GM18870 (cell line): ENCODE results near the gene IFI27.

ENCODE experiments used
- ATAC-seq: cut with Tn5 transposase; IDR thresholded peaks from one replicate; pipeline ENCODE4 v1.9.1; 2021; ENCODE audit warnings: moderate library complexity; ENCODE audit not compliant: unreplicated experiment

Gene IFI27

DNA sequence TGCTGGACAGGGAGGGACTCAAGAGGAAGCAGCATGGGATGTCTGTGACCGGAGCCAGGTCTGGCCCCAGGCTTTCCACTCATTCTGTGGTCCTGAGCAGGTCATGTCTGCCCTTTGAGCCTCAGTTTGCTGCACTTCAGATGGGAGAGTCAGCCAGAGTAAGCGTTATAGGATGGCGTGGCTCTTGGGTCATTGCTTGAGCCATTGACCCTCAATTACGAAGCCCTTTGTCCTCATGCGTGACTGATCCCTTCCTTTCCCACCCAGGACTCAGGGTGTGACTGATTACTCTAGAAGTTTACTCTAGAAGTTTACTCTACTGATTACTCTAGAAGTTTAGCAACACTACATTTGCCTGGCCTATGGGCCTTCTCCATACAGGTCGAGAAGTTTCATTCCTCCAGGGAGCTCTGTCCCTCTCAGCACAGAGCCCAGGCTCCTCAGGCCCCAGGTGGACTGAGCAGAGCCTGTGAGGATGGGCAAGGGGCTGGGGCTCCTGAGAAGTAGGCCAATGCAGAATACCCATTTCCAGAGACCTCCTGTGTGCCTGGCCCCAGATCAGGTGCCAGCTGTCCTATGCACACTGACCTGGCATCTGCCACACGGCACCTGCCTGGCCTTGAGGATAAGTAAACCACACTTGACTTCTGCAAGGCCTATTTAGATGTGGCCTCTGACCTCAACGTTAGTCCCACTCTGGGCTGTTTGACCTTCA, 7.6 kb upstream of the IFI27 start:
- no peak for ATAC-seq

DNA sequence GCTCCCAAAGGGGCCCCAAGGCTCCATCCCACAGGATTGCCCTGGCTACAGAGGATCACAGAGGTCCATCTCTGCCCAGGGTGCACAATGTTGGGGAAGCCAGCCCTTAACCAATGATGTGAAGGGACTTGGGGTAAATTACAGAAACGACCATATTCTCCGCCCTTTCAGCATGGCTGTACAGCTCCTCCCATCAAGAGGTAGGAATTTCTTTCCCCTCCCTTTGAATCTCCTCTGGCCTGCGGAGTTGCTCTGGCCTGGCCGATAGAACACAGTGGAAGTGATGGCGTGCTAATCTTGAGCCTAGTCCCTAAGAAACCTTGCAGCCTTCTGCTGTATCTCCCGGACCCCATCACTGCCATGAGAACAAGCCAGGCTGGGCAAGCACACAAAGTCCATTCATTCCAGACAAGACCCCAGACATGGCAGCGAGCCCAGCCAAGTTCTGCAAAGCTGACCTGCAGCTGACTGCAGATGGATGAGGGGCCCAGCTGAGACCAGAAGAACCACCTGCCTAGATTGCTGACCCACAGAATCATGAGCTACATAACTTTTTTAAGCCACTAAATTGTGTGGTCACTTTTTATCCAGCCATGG, 6.9 kb upstream of the IFI27 start:
- ATAC-seq = no peak

DNA sequence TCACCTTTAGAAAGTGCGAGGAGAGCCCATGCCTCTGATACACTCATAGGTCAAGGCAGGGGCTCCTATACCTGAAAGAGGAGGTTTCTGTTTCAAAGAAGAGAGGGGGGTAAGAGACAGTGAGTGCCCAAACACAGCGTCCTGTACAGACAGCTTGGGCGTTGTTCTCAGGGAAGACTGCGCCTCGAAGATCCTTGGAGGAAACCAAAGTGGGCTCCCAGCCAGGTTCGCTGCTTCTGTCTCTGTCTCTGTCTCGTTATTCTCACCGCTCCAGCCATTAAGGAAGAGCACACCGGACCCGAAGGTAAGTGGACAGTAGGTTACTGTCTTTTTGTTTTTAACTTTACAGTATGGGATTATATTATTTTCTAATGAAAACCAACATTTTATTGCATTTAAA, 5.8 kb upstream of the IFI27 start:
- ATAC-seq = no peak

DNA sequence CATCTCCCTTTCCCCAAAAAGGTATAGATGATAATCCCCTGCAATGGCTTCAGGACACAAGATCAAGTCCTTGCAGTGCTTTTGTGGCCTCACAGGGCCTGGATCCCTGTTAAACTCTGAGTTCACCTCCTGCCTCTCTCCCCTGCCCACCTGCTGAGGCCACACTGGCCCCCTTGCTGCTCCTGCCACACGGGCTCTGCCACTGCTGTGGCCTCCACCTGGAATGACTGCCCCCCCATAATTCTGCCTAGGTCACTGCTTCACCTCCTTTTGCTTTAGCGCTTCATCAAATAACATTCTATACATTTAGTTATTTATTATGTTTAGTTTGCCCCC, 653 bp upstream of the IFI27 start:
- no peak for ATAC-seq

DNA sequence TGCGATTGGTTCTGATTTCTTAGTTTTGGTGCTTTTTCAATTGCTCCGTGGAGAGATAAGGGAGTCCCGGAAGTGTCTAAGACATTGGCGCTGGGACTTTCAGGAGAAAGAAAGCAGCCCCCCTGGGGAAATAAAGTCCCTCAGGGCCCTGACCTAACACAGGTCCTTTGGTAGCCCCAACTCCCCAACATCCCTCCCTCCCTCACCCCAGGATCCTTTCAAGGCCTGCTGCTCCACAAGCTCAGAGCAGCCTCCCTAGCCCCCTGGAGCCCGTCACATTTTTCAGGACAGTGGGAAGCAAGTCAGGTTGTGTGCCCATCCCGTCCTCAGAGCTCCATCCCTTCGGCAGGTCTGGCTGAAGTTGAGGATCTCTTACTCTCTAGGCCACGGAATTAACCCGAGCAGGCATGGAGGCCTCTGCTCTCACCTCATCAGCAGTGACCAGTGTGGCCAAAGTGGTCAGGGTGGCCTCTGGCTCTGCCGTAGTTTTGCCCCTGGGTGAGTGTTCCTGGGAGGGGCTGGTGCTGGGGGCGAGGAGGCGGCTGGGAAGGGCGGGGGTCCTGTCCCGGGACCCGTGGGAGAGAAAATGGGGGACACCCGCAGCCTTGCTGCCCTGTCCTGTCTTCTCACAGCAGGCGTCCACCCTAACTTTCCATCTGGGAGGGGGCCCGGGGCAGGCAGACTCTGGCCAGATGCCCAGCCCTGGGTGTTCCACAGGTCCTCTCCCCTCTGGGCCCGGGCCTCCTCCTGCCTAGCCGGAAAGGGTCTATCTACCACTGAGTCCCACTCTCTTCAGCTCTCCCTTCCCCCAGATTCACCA, 950 bp downstream of the IFI27 start:
- ATAC-seq = no peak

DNA sequence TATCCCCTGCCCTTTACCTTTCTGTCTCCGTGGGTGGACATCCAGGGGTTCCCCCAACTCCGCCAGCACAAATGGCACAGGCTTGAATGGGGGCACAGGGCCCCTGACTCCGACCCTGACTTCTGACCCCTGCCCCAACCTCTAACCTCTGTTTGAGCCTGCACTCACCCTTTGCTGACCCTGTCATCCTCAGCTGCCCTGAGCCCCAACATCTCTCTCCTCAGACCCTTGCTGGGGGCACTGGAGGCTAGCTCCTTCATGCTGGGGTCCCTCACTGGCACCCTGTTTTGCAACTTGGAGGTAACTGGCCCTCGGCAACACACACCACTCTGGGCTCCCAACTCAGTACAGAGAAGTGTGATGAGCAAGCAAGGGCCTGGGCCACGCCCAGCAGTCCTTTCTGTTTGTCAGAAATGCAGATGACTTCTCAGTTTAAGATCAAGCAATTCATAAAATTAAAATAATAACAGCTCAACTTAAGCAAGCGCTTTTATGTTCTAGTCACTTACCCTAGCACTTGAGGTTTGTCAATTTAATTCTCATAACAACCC, 2.1 kb downstream of the IFI27 start:
- ATAC-seq = no peak

DNA sequence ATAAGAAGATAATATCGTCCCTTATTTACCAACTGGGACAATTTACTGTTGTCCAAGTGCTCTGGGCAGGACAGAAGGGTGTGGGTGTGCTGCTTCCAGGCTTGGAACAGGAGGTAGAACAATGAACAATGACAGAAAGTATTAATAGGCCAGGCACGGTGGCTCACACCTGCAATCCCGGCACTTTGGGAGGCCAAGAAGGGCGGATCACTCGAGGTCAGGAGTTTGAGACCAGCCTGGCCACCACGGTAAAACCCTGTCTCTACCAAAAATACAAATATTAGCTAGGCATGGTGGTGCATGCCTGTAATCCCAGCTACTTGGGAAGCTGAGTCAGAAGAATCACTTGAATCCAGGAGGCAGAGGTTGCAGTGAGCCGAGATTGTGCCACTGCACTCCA, 2.5 kb downstream of the IFI27 start:
- no peak for ATAC-seq

DNA sequence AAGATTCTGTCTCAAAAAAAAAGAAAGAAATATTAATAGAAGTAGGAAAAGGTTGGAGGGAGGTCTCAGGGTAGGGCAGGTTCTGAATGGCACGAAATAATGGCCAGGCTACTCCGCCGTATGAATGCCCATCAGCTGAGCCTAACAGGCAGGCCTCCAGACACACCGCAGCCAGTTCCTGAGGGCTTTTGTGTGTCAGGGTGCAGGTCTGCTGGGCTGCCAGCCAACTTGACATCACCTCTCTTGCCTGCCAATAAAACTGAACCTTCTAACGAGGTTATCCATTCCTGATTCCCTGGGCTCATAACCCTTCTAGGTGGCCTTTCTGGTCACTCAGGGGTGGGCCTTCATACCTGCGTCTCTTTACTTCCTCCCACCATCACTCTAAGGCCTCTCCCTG, 3.0 kb downstream of the IFI27 start:
- ATAC-seq = no peak

DNA sequence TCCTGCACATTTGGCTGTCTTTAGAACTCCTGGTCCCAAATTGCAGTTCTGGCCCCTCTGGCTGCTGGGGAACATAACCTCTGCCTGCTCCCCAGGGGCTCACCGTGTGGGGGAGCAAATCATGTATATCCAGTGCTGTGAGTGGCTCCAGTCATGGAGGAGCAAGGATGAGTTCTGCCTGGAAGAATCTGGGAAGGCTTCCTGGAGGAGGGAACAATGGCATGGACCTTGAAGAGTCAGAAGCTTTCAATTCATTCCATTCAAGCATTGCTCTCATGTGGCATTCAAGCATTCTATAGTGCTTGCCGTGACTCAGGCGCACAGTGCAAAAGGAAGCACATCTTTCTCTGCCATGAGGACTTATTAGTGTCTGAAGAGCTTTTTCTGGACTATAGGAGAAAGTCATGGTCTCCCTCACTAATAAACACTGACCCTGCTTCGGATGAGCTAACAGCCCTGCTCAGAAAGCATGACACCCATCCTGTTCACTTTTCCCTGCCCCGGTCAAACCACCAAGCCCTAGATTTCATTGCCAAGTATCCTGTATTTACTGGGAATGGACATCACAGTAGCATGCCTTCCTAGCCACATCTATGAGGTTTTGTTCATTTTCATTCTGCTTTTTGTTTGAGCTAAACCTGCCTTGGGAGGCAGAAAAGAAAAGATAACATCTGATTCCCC, 3.5 kb downstream of the IFI27 start:
- ATAC-seq = no peak

DNA sequence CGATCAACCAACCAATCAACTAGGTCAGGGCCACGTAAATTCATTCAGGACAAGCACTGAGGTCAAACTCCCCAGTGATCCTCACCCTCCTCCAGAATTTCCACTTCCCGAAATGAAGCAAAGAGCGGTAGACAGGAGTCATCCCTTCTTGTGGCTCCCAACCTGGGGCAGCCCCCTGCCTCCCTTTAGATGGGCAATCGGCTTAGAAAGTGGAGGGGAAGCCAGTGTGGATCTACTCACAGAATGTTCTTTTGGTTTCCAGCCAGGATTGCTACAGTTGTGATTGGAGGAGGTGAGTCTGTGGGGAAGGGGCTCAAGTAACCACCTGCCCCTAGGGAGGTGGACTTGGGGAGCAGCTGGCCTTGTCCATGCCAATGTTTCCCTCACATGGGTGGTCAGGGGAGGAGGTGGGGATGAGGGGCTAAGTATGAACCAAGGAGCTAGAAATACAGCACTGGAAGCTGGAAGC, 4.1 kb downstream of the IFI27 start:
- no peak for ATAC-seq

DNA sequence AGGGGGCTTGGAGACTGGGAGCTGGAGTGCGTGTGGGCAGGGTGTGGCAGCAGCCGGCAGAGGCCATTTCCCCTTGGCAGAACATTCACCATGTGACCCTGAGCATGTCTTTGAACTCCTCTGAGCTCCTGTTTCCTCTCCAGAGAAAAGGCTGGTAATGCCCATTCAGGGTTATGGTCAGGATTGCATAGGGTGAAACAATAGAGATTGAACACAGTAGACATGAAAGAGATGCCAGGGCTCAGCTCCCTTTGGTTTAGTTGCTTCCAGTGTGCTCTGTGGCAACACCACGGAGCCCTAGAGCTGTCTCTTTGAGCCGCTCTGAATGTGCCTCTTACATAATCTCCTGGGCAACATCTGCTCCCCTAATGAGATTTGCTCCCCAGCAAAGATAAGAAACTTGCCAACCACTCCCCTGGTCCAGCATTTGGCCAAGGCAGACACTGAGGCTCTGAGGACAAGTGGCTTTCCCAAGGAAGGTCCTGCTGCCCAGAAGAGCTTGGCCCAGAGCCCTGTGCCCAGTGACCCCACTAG, 4.6 kb downstream of the IFI27 start:
- ATAC-seq = no peak

DNA sequence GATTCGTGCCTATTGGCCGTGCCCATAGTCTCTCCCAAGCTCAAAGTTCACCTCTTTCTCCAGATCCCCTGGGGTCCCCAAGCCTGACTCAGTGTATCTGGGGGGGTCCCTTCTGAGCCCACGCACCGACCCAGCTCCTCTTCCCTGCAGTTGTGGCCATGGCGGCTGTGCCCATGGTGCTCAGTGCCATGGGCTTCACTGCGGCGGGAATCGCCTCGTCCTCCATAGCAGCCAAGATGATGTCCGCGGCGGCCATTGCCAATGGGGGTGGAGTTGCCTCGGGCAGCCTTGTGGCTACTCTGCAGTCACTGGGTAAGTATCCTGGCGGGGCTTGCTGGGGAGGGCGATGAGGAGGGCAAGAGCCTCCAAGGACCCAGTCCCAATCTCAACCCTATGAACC, 5.1 kb downstream of the IFI27 start:
- ATAC-seq = no peak

DNA sequence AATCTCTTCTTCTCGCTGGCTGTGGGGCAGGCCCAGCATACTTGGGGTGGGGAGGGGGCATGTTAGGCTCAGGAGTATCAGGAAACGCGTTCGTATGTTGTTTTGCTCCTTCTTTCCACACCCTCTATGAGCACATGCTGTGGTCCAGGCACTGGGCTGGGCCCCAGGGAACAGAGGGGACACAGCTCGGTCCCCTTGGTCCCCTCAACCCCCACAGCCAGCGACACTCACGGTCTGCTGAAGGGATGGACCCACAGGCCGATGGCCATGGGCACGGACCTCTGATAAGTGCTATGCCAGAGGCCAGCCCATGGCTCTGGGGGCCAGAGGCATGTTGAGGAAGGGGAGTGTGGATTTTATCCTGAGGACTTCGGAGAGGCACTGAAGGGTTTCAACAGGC, 6.2 kb downstream of the IFI27 start:
- ATAC-seq = no peak

DNA sequence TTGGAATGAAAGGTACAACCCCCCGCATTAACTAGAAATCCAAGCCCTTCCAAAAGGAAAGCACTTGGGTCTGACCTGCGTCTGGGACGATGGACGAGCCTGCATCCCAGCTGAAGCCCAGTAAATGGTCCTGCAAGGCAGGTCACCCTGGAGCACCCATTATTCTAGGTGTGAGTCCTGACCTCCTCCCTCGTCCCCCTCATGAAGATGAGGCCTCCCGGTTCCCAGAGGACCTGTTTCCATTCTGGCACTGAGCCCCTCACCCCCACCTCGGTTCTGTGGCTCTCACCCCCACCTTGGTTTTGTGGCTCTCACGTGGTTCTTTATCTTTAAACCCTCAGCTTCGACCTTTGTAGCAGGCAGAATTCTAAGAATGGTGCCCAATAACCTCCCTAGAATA, 7.3 kb downstream of the IFI27 start:
- no peak for ATAC-seq

DNA sequence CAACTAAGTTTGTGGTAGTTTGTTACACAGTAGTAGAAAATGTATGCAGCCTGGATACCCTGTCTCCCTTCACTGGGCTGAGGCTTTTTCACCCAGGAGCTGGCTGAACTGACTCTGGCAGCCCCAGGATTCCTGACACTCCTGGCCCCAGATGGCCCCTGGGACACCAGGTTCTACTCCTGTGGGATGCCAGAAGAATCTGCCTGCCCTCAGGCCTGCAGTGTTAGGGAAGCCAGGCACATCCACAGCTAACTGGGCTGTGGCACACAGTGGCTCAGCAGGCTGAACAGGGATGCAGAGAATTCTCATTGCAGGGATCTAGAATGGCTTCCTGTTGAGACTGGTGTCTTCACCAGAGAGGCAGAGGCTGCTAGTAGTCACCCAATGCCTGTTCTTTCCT, 8.5 kb downstream of the IFI27 start:
- ATAC-seq = no peak

DNA sequence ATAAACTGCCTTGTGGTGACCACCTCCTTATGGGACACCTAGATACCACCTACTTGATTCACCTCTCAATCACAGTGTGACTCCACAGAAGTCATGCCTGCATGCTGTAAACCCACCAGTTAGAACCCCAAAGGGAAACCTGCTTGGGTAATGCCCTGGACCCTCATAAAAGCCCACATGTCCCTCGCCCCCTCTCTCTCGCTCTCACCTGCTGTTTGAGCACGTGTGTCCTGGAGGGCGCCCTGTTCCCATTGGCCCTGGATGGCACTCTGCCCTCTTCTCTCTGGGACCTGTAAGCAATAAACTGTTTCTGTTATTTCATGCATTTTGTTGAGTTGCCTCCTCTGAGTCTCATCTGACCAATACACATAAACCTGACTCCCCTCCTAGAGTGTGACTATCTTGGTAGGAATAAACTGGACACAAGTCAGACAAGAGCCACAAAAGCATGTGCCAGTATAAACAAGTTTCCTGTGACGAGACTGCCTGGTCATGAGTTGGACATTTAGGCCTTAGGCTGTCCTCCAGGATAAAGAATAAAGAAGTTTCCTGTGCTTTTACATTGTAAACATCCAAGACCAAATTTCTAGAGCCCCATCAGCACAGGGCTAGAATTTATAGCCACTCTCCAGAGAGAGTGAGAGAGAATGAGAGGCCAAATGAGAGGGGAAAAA, 10.3 kb downstream of the IFI27 start:
- ATAC-seq = no peak

DNA sequence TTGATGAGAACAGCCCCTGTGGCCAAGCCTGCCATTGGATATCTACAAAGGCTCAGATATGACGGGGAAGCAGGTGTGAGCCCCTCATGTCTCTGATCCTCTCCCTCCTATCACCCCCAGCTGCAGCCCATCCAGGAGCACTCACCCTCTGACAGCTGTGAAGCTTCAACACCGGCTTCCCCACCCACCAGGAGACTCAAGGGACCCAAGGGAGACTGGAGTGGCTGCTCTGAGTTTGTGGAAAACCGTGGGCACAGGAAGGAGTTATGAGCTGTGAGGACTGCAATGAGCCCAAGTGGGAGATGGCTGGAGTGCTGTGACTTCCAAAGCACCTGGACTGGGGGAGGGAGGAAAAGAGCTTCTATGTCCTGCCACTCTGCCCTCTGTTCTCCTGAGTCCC, 10.9 kb downstream of the IFI27 start:
- no peak for ATAC-seq

DNA sequence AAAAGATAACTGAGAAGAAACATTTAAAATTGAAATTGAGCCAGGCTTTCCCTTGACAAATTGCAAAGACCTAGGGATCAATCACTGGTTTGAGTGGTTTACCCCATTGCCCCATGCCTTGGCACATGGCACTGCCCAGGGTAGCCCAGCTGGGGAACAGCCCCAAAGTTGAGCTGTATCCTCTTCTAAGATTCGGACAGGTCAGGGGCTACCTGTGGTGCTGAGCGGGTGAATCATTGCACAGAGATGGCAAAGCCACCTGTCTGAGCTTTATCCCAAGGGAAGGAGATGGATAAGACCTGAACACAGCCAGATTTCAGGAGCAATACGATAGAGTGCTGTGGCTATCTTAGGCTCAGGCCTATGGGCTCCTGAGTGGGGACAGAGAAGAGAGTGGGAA, 11.9 kb downstream of the IFI27 start:
- ATAC-seq = no peak

DNA sequence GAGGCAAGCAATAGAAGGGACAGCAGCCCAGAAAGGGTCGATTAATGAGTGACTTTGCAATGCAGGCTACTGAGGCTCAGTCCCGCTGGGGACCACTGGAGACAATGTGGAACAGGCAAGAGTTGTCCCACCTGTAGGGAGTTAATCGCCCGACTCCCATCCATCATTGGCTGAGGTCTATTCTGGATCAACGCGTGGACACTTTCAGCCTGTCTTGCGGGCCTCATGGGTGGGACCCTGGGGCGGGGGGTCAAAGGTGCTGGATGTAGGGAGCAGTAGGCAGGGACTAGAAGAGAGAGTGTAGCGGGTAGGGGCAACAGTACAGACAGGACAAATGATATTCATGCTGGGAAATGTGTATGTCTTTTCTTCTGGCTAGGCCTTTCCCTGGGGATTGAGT, 12.8 kb downstream of the IFI27 start:
- ATAC-seq = no peak

DNA sequence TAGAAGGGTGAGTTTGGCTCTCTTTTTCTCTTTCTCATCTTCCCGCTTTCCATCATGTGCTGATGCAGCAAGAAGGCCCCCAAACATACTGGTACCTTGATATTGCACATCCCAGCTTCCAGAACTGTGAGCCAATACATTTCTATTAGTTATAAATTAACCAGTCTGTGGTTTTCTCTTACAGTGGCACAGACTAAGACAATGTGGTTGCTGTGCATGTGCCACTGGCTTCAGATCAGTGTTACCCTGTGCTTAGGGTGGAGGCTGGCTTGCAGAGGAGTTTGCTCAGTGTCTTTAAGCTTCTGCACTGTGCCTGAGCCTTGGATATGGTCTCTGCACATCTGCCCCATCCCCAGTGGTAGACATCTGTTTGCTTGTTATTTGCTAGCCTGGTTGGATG, 13.3 kb downstream of the IFI27 start:
- ATAC-seq = no peak
